ENCODE measurements around the gene ASMTL.
A peak's percentile ranks its signal among the peaks of the same experiment; 100 is the strongest.

GRCh38 chrX:1391707-1392375 lies 60.9 kb downstream of the ASMTL start, which contains the start of gene SLC25A6:
- TF ChIP-seq, protein P1, sequence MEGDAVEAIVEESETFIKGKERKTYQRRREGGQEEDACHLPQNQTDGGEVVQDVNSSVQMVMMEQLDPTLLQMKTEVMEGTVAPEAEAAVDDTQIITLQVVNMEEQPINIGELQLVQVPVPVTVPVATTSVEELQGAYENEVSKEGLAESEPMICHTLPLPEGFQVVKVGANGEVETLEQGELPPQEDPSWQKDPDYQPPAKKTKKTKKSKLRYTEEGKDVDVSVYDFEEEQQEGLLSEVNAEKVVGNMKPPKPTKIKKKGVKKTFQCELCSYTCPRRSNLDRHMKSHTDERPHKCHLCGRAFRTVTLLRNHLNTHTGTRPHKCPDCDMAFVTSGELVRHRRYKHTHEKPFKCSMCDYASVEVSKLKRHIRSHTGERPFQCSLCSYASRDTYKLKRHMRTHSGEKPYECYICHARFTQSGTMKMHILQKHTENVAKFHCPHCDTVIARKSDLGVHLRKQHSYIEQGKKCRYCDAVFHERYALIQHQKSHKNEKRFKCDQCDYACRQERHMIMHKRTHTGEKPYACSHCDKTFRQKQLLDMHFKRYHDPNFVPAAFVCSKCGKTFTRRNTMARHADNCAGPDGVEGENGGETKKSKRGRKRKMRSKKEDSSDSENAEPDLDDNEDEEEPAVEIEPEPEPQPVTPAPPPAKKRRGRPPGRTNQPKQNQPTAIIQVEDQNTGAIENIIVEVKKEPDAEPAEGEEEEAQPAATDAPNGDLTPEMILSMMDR (optimal IDR thresholded peaks at IDR 0.05 in 1 of 3, IDR thresholded peaks at IDR 0.05 in 1 of 3, conservative IDR thresholded peaks at IDR 0.05 in 1 of 3; ENCODE audit: extremely low read depth in 1 of 3, insufficient read depth in 2 of 3, low read length in 3 of 3): peak in 1 of 3 experiments; percentile 11
- TF ChIP-seq EZH2 (IDR thresholded peaks at IDR 0.05; ENCODE audit: low read length): no peak
